IPS-NIHi7 (cell line): Measurements from ENCODE around the gene ENGASE.

ENCODE experiments used
- DNase-seq: peaks from one replicate; pipeline ENCODE4 v3.0.0; 2012; ENCODE audit warnings: mixed read lengths; ENCODE audit errors: extremely low spot score

The ENGASE gene

GRCh38 chr17:79039886-79040285 lies 34.7 kb upstream of the ENGASE start:
- no peak for DNase-seq

DNA sequence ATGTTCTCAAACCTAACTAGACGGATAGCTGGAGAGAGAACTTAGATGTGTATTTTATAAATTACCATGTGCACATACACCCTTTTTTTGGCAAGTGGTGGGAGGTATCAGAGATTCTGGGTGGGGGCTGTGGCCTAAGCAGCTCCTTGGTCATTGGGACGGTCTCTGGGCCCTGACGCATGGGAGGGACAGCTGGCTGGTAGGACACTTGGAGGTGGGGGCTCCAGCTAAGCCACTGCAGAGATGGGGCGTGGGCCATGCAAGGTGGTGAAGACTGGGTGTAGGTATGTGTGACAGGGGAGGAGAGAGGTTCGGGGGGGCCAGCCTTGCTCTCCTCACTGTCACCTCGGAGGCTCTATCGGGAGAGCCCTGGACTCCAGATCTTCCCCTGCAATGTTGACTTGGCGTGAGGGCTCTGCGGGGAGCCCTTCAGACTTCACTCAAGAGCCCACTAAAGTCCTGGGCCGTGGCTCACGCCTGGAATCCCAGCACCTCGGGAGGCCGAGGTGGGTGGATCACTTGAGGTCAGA lies 33.5 kb upstream of the ENGASE start:
- DNase-seq: no peak

- no peak for DNase-seq
Measured at GRCh38 chr17:79041723-79042420, 32.8 kb upstream of the ENGASE start.

DNA sequence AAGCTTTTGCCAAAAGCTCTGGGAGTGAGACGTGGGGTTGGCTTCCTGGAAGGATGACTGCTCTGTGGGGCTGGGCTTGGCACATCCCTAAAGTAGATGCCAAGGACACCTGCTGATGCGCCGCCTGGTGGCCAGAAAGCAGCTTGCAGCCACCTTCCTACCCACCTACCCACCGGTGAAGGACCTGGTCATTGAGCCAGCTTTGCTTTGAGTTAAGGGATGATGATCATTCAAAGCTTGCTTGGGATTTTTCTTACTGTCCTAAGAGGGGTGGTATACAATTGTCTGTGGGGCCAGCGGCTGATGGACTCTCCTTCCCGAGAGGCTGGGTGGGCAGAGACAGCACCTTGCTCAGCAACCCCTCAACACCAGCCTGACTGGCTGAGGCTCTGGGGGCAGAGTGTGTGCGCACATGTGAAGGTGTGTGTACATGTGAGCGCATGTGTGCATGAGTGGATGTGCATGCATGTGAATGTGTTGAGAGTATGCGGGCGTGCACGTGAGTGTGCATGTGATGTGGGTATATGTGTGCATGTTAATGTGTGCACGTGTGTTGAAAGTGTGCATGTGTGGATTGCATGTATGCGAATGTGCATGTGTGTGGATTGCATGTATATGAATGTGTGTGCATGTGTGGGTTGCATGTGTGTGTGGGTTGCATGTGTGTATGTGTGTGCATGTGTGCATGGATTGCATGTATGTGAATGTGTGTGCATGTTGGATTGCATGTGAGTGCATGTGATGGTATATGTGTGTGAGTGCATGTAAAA lies 32.0 kb upstream of the ENGASE start:
- DNase-seq: peak; percentile 72

GRCh38 chr17:79043191-79043930 lies 31.3 kb upstream of the ENGASE start:
- DNase-seq: no peak

GRCh38 chr17:79043931-79044320 lies 30.7 kb upstream of the ENGASE start:
- DNase-seq: no peak

DNA sequence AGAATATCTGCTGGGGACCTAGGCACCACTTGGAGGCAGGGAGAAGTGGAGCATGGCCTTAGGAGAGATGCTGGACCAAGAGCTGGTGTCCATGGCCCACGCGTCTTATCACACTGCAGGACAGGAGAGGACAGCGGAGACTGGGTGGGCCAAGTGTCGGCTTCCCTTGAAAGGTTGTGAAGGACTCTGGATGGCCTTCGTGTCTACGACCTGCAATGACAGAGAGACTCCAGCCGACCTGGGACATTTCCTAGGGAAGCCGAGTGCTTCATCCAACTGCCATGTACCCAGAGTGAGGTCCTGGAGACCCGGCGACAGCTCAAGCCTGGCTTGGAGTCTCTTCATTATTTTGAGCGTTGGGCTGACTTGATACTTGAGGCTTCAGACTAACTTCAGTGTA lies 30.2 kb upstream of the ENGASE start:
- DNase-seq: no peak

GRCh38 chr17:79045001-79045729 lies 29.5 kb upstream of the ENGASE start:
- peak; percentile 17 for DNase-seq

GRCh38 chr17:79045842-79046196 lies 28.8 kb upstream of the ENGASE start:
- peak; percentile 90 for DNase-seq

DNA sequence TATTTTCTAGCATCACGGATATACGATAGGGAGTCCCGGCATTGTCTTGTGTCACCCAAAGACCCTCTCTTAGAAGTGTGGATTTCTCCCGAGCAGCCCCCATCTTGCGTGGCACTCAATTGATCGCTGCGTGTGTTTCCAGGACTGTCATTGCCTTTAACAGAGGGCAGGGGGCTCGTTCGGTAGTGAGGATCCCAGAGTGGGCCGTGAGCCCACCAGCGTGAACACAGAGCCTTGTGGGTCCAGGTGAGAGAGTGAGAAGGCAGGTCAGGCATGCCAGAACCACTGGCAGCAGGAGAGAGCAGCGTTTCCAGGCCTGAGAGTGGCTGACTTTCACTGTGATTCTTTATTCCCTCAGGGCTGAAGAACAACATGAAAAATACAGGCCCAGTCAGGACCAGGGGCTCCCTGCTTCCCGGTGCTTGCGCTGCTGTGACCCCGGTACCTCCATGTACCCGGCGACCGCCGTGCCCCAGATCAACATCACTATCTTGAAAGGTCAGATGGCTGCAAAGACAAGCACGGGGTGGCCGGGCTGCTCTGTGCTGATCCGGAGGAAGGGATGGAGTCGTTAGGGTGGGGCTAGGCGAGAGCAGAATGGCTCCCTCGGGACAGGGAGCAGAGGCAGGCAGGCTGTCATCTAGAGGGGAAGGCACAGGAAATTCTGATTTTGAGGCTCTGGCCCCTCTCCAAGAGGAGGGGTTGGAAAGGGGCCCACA lies 28.3 kb upstream of the ENGASE start:
- DNase-seq: peak; percentile 10

GRCh38 chr17:79046916-79047280 lies 27.7 kb upstream of the ENGASE start:
- DNase-seq: no peak

DNA sequence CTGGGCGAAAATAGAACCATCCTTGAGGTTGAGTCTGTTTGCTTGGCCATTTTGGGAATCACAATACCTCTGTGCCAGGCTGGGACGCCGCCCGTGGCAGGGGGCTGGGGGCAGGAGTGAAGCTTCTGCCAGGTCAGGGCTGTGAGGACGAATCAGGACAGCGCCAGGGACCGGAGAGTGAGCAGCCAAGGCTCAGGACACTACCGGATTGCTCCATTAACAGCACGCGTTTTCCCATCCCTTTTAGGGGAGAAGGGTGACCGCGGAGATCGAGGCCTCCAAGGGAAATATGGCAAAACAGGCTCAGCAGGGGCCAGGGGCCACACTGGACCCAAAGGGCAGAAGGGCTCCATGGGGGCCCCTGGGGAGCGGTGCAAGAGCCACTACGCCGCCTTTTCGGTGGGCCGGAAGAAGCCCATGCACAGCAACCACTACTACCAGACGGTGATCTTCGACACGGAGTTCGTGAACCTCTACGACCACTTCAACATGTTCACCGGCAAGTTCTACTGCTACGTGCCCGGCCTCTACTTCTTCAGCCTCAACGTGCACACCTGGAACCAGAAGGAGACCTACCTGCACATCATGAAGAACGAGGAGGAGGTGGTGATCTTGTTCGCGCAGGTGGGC lies 27.2 kb upstream of the ENGASE start:
- no peak for DNase-seq

DNA sequence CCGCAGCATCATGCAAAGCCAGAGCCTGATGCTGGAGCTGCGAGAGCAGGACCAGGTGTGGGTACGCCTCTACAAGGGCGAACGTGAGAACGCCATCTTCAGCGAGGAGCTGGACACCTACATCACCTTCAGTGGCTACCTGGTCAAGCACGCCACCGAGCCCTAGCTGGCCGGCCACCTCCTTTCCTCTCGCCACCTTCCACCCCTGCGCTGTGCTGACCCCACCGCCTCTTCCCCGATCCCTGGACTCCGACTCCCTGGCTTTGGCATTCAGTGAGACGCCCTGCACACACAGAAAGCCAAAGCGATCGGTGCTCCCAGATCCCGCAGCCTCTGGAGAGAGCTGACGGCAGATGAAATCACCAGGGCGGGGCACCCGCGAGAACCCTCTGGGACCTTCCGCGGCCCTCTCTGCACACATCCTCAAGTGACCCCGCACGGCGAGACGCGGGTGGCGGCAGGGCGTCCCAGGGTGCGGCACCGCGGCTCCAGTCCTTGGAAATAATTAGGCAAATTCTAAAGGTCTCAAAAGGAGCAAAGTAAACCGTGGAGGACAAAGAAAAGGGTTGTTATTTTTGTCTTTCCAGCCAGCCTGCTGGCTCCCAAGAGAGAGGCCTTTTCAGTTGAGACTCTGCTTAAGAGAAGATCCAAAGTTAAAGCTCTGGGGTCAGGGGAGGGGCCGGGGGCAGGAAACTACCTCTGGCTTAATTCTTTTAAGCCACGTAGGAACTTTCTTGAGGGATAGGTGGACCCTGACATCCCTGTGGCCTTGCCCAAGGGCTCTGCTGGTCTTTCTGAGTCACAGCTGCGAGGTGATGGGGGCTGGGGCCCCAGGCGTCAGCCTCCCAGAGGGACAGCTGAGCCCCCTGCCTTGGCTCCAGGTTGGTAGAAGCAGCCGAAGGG lies 26.4 kb upstream of the ENGASE start:
- DNase-seq: no peak

DNA sequence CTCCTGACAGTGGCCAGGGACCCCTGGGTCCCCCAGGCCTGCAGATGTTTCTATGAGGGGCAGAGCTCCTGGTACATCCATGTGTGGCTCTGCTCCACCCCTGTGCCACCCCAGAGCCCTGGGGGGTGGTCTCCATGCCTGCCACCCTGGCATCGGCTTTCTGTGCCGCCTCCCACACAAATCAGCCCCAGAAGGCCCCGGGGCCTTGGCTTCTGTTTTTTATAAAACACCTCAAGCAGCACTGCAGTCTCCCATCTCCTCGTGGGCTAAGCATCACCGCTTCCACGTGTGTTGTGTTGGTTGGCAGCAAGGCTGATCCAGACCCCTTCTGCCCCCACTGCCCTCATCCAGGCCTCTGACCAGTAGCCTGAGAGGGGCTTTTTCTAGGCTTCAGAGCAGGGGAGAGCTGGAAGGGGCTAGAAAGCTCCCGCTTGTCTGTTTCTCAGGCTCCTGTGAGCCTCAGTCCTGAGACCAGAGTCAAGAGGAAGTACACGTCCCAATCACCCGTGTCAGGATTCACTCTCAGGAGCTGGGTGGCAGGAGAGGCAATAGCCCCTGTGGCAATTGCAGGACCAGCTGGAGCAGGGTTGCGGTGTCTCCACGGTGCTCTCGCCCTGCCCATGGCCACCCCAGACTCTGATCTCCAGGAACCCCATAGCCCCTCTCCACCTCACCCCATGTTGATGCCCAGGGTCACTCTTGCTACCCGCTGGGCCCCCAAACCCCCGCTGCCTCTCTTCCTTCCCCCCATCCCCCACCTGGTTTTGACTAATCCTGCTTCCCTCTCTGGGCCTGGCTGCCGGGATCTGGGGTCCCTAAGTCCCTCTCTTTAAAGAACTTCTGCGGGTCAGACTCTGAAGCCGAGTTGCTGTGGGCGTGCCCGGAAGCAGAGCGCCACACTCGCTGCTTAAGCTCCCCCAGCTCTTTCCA lies 25.5 kb upstream of the ENGASE start:
- no peak for DNase-seq

DNA sequence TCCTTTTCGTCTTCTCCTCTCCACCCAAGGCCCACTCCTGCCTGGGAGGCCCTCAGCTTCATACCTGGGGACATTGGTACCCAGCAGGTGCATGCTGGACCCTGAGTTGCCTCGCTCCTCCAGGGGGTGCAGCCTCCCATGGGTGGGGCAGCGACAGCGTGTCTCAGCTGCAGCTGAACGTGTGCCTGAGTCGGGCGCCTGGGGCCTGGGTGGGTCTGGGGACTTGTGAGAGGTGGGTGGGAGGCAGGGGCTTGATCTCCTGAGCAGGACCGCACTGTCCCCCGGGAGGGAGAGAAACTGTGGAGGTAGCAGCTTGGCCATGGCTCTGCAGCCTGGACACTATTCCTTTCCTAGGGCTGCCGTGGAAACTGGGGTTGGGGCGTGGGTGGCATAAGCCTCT lies 24.8 kb upstream of the ENGASE start:
- DNase-seq: no peak

- no peak for DNase-seq
Measured at GRCh38 chr17:79050551-79050950, 24.1 kb upstream of the ENGASE start.

- DNase-seq: no peak
Measured at GRCh38 chr17:79051306-79051705, 23.3 kb upstream of the ENGASE start.

GRCh38 chr17:79052131-79052530 lies 22.5 kb upstream of the ENGASE start:
- DNase-seq: no peak
